ENCODE data around the gene ZMYM1.

GRCh38 chr1:35136780-35137179 lies 57.6 kb downstream of the ZMYM1 start:
- TF ChIP-seq, protein P1, sequence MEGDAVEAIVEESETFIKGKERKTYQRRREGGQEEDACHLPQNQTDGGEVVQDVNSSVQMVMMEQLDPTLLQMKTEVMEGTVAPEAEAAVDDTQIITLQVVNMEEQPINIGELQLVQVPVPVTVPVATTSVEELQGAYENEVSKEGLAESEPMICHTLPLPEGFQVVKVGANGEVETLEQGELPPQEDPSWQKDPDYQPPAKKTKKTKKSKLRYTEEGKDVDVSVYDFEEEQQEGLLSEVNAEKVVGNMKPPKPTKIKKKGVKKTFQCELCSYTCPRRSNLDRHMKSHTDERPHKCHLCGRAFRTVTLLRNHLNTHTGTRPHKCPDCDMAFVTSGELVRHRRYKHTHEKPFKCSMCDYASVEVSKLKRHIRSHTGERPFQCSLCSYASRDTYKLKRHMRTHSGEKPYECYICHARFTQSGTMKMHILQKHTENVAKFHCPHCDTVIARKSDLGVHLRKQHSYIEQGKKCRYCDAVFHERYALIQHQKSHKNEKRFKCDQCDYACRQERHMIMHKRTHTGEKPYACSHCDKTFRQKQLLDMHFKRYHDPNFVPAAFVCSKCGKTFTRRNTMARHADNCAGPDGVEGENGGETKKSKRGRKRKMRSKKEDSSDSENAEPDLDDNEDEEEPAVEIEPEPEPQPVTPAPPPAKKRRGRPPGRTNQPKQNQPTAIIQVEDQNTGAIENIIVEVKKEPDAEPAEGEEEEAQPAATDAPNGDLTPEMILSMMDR (IDR thresholded peaks at IDR 0.05) = no peak
- TF ChIP-seq POLR2A (IDR thresholded peaks at IDR 0.05) = no peak

Data from heart left ventricle (tissue), 13 donors.